Activated CD4-positive, alpha-beta T cell treated with anti-CD3 and anti-CD28 coated beads for 4 hours (primary cell): ENCODE data around the gene TRPC3.

Experiments used
- DNase-seq, 2 donors: peaks; one replicate each; pipeline ENCODE4 v3.0.0-alpha.2; 2020

TRPC3 gene

GRCh38 chr4:121951521-121952110 is at the start of gene TRPC3:
Gene TRPC3 (minus strand): TSS chr4:121952060. CDS start chr4:121951680, 380 bp downstream.
- peak; percentile 22 to 29 for DNase-seq

GRCh38 chr4:122000849-122001248 is 49.0 kb upstream of the TRPC3 start:
- DNase-seq: no peak

GRCh38 chr4:121998024-121998423 is 46.2 kb upstream of the TRPC3 start:
- DNase-seq: no peak

GRCh38 chr4:121995790-121996537 is 44.1 kb upstream of the TRPC3 start:
- no peak for DNase-seq

GRCh38 chr4:121991968-121992367 is 40.1 kb upstream of the TRPC3 start:
- no peak for DNase-seq

GRCh38 chr4:121990489-121990888 is 38.6 kb upstream of the TRPC3 start:
- DNase-seq: no peak

GRCh38 chr4:121989715-121990114 is 37.9 kb upstream of the TRPC3 start:
- DNase-seq: no peak

- no peak for DNase-seq
Observed at GRCh38 chr4:121988950-121989349, 37.1 kb upstream of the TRPC3 start.

GRCh38 chr4:121980643-121981042 is 28.8 kb upstream of the TRPC3 start:
- DNase-seq: no peak

GRCh38 chr4:121978172-121978516 is 26.3 kb upstream of the TRPC3 start:
- no peak for DNase-seq

- DNase-seq: peak in 1 of 2 donors; percentile 2
Observed at GRCh38 chr4:121977251-121978171, 25.7 kb upstream of the TRPC3 start.

- DNase-seq: no peak
Observed at GRCh38 chr4:121975784-121976183, 23.9 kb upstream of the TRPC3 start.

GRCh38 chr4:121973816-121974215 is 22.0 kb upstream of the TRPC3 start:
- DNase-seq: no peak

- DNase-seq: no peak
Observed at GRCh38 chr4:121968859-121969258, 17.0 kb upstream of the TRPC3 start.

- DNase-seq: no peak
Observed at GRCh38 chr4:121964958-121965357, 13.1 kb upstream of the TRPC3 start.

- no peak for DNase-seq
Observed at GRCh38 chr4:121960818-121961217, 9.0 kb upstream of the TRPC3 start.

- DNase-seq: no peak
Observed at GRCh38 chr4:121958777-121959176, 6.9 kb upstream of the TRPC3 start.

GRCh38 chr4:121957266-121957665 is 5.4 kb upstream of the TRPC3 start:
- DNase-seq: no peak

- DNase-seq: no peak
Observed at GRCh38 chr4:121953860-121954259, 2.0 kb upstream of the TRPC3 start.

- no peak for DNase-seq
Observed at GRCh38 chr4:121952290-121952689, 430 bp upstream of the TRPC3 start.

GRCh38 chr4:121950680-121951520 is 960 bp downstream of the TRPC3 start:
- peak; percentile 4 to 22 for DNase-seq

GRCh38 chr4:121950212-121950679 is 1.6 kb downstream of the TRPC3 start:
- DNase-seq: peak; percentile 80 to 82

- DNase-seq: no peak
Observed at GRCh38 chr4:121946644-121947043, 5.2 kb downstream of the TRPC3 start.
